Liver (tissue), 9 donors: ENCODE measurements around the gene C4orf36. TPM values are rescaled to one million over a fixed set of nuclear protein-coding genes. Genes with fewer than 3 reads are reported as not detected.

Source experiments
- DNase-seq: peaks from one replicate; pipeline ENCODE4 v3.0.0-alpha.2; 2017; ENCODE audit warnings: low spot score
- H3K27ac ChIP-seq, 2 donors: one replicate each; pipeline ENCODE4 v1.7.0; 2013; ENCODE audit warnings: inconsistent platforms in 2 of 2, low read length in 2 of 2, control low read depth in 1 of 2, low read depth in 1 of 2, mild to moderate bottlenecking in 1 of 2
- H3K27me3 ChIP-seq, 4 donors: one replicate each; pipeline versions ENCODE4 v1.6.1 to v1.7.0; 2013; ENCODE audit warnings: low read length in 3 of 4, inconsistent platforms in 1 of 4, mild to moderate bottlenecking in 1 of 4, moderate library complexity in 1 of 4; ENCODE audit not compliant: control insufficient read depth in 4 of 4, insufficient read depth in 4 of 4
- H3K36me3 ChIP-seq, 4 donors: one replicate each; pipeline versions ENCODE4 v1.6.1 to v1.7.0; 2013; ENCODE audit warnings: low read length in 3 of 4, mild to moderate bottlenecking in 3 of 4, low read depth in 1 of 4, moderate library complexity in 1 of 4; ENCODE audit not compliant: control insufficient read depth in 4 of 4, insufficient read depth in 3 of 4
- H3K4me1 ChIP-seq, 4 donors: one replicate each; pipeline versions ENCODE4 v1.6.1 to v1.7.0; 2013; ENCODE audit warnings: low read length in 3 of 4, mild to moderate bottlenecking in 3 of 4, moderate library complexity in 1 of 4; ENCODE audit not compliant: control insufficient read depth in 4 of 4, insufficient read depth in 4 of 4
- H3K4me3 ChIP-seq, 3 donors: one replicate each; pipeline versions ENCODE4 v1.6.1 to v1.7.0; 2013; ENCODE audit warnings: low read length in 3 of 3, control low read depth in 1 of 3, low read depth in 1 of 3, mild to moderate bottlenecking in 1 of 3
- H3K9ac ChIP-seq, 2 donors: one replicate each; pipeline ENCODE4 v1.7.0; 2013; ENCODE audit warnings: low read length in 2 of 2, mild to moderate bottlenecking in 2 of 2, moderate library complexity in 2 of 2, control low read depth in 1 of 2, low read depth in 1 of 2
- H3K9me3 ChIP-seq, 4 donors: one replicate each; pipeline versions ENCODE4 v1.6.1 to v1.7.0; 2013; ENCODE audit warnings: low read length in 3 of 4; ENCODE audit not compliant: control insufficient read depth in 4 of 4
- EGR1 ChIP-seq, 2 donors: IDR thresholded peaks; 2 replicates each; pipeline ENCODE4 v1.6.1; 2016 to 2018; ENCODE audit warnings: antibody characterized with exemption in 2 of 2, low read depth in 2 of 2
- FOXA1 ChIP-seq: IDR thresholded peaks from 2 replicates; pipeline ENCODE4 v1.6.1; 2016; ENCODE audit warnings: antibody characterized with exemption
- GABPA ChIP-seq, 2 donors: IDR thresholded peaks in 1 of 2; conservative IDR thresholded peaks in 1 of 2; 2 replicates each; pipeline ENCODE4 v1.6.1; 2016; ENCODE audit warnings: antibody characterized with exemption in 2 of 2, mild to moderate bottlenecking in 1 of 2, moderate library complexity in 1 of 2
- JUND ChIP-seq, 2 donors: IDR thresholded peaks; 2 replicates each; pipeline ENCODE4 v1.6.1; 2016; ENCODE audit warnings: antibody characterized with exemption in 2 of 2
- RAD21 ChIP-seq, 2 donors: IDR thresholded peaks; 2 replicates each; pipeline ENCODE4 v1.6.1; 2016; ENCODE audit warnings: antibody characterized with exemption in 2 of 2, mild to moderate bottlenecking in 2 of 2
- REST ChIP-seq: IDR thresholded peaks from 2 replicates; pipeline ENCODE4 v1.6.1; 2016; ENCODE audit warnings: antibody characterized with exemption, mild to moderate bottlenecking
- RXRA ChIP-seq, 2 donors: IDR thresholded peaks; 2 replicates each; pipeline ENCODE4 v1.6.1; 2017 to 2018; ENCODE audit warnings: antibody characterized with exemption in 2 of 2, mild to moderate bottlenecking in 1 of 2
- SP1 ChIP-seq: IDR thresholded peaks from 2 replicates; pipeline ENCODE4 v1.6.1; 2018; ENCODE audit warnings: antibody characterized with exemption, mild to moderate bottlenecking
- TAF1 ChIP-seq: conservative IDR thresholded peaks from 2 replicates; pipeline ENCODE4 v1.6.1; 2016; ENCODE audit warnings: antibody characterized with exemption, mild to moderate bottlenecking
- WGBS: extraction: QIAGEN DNeasy Blood & Tissue Kit; methylation state at CpG from one replicate; pipeline ENCODE4 v1.1.7; 2013; 5-methylcytosine and 5-hydroxymethylcytosine counted together
- polyA plus RNA-seq, 2 donors: library from polyadenylated mRNA; stranded (reverse) in 1 of 2; unstranded in 1 of 2; fragments of 200-250 nt in 1 of 2; fragments of >200 nt in 1 of 2; fragmentation: Nextera tagmentation in 1 of 2; extraction: Ambion mirVana in 1 of 2; gene quantifications; one replicate each; pipeline versions ENCODE4 v1.2.1 to v1.2.3, GENCODE V29; 2013 to 2015
- total RNA-seq, 2 donors: library from RNA; depleted of rRNA; stranded (reverse); fragments of >200 nt; gene quantifications; one replicate each; pipeline ENCODE4 v1.2.3, GENCODE V29; 2014
- TF ChIP-seq, protein P1 (sequence below): fragments of 150-350 bp; IDR thresholded peaks from 2 replicates; pipeline ENCODE4 v1.5.1; 2017; ENCODE audit warnings: improper control_type of control experiment, low read depth, low read length; ENCODE audit not compliant: missing input control
- TF ChIP-seq, protein P2 (sequence below): IDR thresholded peaks from 2 replicates; pipeline ENCODE4 v1.6.1; 2016; ENCODE audit warnings: antibody characterized with exemption
- donor health status: healthy.
- donor health status: healthy.
- donor health status: healthy.
- donor health status: healthy.
- donor health status: healthy.

The C4orf36 gene
- total and polyA plus RNA-seq, 4 donors: 0.09 TPM; not detected in 3

GRCh38 chr4:86831262-86832130 is 60.7 kb downstream of the C4orf36 start:
- no peak overlapping the region for H3K27ac ChIP-seq
- no peak for TF ChIP-seq SP1
- TF ChIP-seq, protein P1, sequence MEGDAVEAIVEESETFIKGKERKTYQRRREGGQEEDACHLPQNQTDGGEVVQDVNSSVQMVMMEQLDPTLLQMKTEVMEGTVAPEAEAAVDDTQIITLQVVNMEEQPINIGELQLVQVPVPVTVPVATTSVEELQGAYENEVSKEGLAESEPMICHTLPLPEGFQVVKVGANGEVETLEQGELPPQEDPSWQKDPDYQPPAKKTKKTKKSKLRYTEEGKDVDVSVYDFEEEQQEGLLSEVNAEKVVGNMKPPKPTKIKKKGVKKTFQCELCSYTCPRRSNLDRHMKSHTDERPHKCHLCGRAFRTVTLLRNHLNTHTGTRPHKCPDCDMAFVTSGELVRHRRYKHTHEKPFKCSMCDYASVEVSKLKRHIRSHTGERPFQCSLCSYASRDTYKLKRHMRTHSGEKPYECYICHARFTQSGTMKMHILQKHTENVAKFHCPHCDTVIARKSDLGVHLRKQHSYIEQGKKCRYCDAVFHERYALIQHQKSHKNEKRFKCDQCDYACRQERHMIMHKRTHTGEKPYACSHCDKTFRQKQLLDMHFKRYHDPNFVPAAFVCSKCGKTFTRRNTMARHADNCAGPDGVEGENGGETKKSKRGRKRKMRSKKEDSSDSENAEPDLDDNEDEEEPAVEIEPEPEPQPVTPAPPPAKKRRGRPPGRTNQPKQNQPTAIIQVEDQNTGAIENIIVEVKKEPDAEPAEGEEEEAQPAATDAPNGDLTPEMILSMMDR: no peak
- TF ChIP-seq RAD21 (IDR thresholded peaks at IDR 0.05): no peak
- no peak for TF ChIP-seq REST
- TF ChIP-seq EGR1 (IDR thresholded peaks at IDR 0.05; ENCODE audit: low read depth in 2 of 2): no peak
- no peak for TF ChIP-seq RXRA (IDR thresholded peaks at IDR 0.05)
- TF ChIP-seq GABPA (IDR thresholded peaks at IDR 0.05 in 1 of 2, conservative IDR thresholded peaks at IDR 0.05 in 1 of 2): no peak
- TF ChIP-seq, protein P2, sequence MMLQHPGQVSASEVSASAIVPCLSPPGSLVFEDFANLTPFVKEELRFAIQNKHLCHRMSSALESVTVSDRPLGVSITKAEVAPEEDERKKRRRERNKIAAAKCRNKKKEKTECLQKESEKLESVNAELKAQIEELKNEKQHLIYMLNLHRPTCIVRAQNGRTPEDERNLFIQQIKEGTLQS: no peak
- no peak for TF ChIP-seq JUND (IDR thresholded peaks at IDR 0.05)
- TF ChIP-seq FOXA1: no peak
- no peak for TF ChIP-seq TAF1
- H3K4me1 ChIP-seq: no peaks in the 10 kb centered on the region
- H3K27me3 ChIP-seq: no peaks in the 10 kb centered on the region
- peaks cover 0 to 2% (median 0%) of the 10 kb centered on the region in 4 donors for H3K36me3 ChIP-seq
- 90% methylated on average over 5 of the region's 5 CpGs for WGBS
- no peak overlapping the region for H3K4me3 ChIP-seq
- H3K9me3 ChIP-seq: no peaks in the 10 kb centered on the region
- no peak overlapping the region for H3K9ac ChIP-seq
- DNase-seq: no peak

Other genes starting within 250 kb of the C4orf36 start
- gene SLC10A6, start 43.0 kb downstream of the C4orf36 start, total RNA-seq: under 1 TPM in 1 of 2 donors, not detected in 1; 0.25 TPM
- gene SLC10A6, start 43.0 kb downstream of the C4orf36 start, polyA plus RNA-seq: under 1 TPM in 1 of 2 donors, not detected in 1; 0.05 TPM
- 10 to 100 TPM; 24.3 to 42.8 TPM for gene AFF1, start 42.6 kb upstream of the C4orf36 start, total RNA-seq
- 10 to 100 TPM in 1 of 2 donors, 1 to 10 TPM in 1; 7.2 to 18.6 TPM for gene AFF1, start 42.6 kb upstream of the C4orf36 start, polyA plus RNA-seq